VCaP (cell line): ENCODE data around the gene ANO8.
A peak's percentile ranks its signal among the peaks of the same experiment; 100 is the strongest.

Experiments used
- H3K27ac ChIP-seq: fragments of 450-650 bp; 2 replicates; pipeline ENCODE4 v1.5.1; 2017
- CTCF ChIP-seq: fragments of 450-650 bp; conservative IDR thresholded peaks from 2 replicates; pipeline ENCODE4 v1.5.1; 2017; ENCODE audit warnings: mild to moderate bottlenecking, moderate library complexity

Gene ANO8

GRCh38 chr19:17336872-17337674, 2.4 kb upstream of the ANO8 start, which contains the start of gene GTPBP3:
GTPBP3 (plus strand) TSS chr19:17337553; CDS start chr19:17337612, 59 bp downstream.
- H3K27ac ChIP-seq, result peak within 1 kb of the TSS; percentile 93
- TF ChIP-seq CTCF, result no peak

GRCh38 chr19:17335575-17335974, 920 bp upstream of the ANO8 start:
- no peak overlapping the region; the same call in 1 of the 2 replicates for H3K27ac ChIP-seq
- TF ChIP-seq CTCF, result no peak

DNA sequence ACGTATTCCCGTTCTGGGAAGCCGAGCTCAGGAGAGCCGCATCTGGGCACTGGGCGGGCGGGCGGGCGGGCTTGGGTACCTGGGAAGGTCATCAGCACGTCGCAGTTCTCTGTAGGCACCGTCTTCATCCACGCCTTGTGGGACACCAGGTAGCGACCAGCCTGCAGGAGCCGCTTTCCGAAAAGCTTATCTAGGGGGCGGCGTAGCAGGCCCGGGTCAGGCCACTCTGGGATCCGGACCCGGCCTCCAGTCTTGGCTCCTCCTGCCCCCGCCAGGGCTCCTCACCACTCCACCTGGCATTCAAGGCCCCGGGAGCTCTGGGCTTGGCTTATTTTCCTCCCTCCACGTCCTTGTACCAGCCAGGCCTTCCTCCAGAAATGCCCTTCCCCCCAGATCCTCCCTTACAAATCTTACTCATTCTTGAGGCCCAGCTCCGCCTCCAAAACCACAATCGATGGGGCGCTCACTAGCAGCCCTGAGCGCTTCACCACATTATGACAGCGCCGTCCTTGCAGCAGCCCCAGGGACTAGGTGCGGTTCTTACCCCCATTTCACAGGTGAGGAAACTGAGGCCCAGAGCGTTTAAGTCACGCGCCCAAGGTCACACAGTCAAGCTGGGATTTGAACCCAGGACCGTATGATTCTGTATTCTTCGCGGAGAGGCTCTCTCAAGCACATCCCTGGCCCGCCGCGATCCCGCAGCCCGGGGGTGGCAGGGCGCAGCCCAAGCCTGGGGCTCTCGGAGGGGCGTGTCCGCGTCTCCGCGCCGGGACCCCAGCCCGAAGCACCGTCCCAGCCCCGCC, 843 bp downstream of the ANO8 start:
- TF ChIP-seq CTCF, result no peak
- H3K27ac ChIP-seq, result peak overlapping the region; percentile 81

GRCh38 chr19:17332677-17333581, 1.7 kb downstream of the ANO8 start:
- no peak for TF ChIP-seq CTCF
- H3K27ac ChIP-seq, result no peak overlapping the region

DNA sequence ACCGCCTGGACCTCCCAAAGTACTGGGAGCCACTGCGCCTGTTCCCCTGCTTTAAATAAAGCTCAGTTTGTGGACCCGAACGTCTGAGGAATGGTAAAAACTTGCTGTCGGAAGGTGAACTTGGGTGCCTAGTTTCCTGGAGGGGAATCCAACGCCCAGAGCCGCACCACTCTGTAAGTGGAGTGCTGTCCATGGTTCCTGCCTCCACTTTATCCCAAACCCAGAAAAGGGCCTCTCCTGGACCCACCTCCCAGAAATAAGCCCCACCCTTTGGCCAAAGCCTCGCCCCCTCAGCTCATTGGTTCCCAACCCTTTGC, 2.3 kb downstream of the ANO8 start:
- H3K27ac ChIP-seq, result no peak overlapping the region
- no peak for TF ChIP-seq CTCF

DNA sequence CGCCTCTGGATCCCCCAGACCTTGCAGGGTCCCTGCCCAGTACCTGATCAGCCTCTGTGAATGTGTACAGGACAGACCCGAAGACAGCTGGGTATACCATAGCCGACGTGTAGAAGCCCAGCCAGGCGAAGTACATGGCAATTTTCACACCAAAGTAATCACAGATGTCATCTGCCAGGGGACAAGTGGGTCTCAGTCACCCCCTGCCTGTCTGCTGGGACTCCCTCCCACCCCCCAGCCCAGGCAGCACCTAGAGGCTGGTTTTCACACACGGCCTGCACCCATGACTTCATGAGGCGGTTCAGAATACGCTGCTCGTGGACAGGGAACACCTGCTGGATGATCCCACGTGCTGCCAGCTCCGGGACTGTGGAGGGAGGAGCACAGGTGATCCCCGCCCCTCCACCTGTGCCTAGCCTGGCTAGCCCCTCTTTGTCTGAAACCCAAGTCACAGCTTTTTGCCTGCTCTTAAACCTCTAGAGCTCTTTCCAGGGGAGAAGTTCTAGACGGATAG, 3.6 kb downstream of the ANO8 start:
- H3K27ac ChIP-seq, result no peak overlapping the region
- TF ChIP-seq CTCF, result no peak
